ENCODE data around the gene TMSB4Y.

GRCh38 chrY:13754661-13755060, 51.0 kb downstream of the TMSB4Y start:
- TF ChIP-seq CTCF (IDR thresholded peaks at IDR 0.05; ENCODE audit: extremely low read depth in 1 of 2, insufficient read depth in 1 of 2, low read depth in 1 of 2, low read length in 2 of 2) = no peak
- no peak for TF ChIP-seq POLR2A (IDR thresholded peaks at IDR 0.05; ENCODE audit: low read depth, low read length)
- TF ChIP-seq POLR2AphosphoS5 (IDR thresholded peaks at IDR 0.05; ENCODE audit: insufficient read depth, low read depth, low read length) = no peak
- TF ChIP-seq EZH2 (IDR thresholded peaks at IDR 0.05; ENCODE audit: borderline replicate concordance, low read depth, low read length, severe bottlenecking) = no peak
- TF ChIP-seq MAX (IDR thresholded peaks at IDR 0.05; ENCODE audit: insufficient read depth, insufficient read length) = no peak
- no peak for TF ChIP-seq GATA2 (IDR thresholded peaks at IDR 0.05; ENCODE audit: insufficient read depth, insufficient read length, low read depth, low read length)
- no peak for TF ChIP-seq FOS (IDR thresholded peaks at IDR 0.05; ENCODE audit: borderline replicate concordance, insufficient read depth, low read length)
- no peak for TF ChIP-seq MYC (IDR thresholded peaks at IDR 0.05; ENCODE audit: low read depth, low read length)
- no peak for TF ChIP-seq JUN (IDR thresholded peaks at IDR 0.05; ENCODE audit: borderline replicate concordance, insufficient read depth, insufficient read length, low read depth)

All from endothelial cell of umbilical vein (primary cell).